ENCODE measurements around the gene VTN.
"Not testable (repeated sequence)": the region's sequence is repeated elsewhere in the genome, so short reads cannot be mapped to it uniquely, and the experiment has no call there.

The VTN gene

GRCh38 chr17:28340374-28340773, 29.7 kb downstream of the VTN start:
- H3K79me1 ChIP-seq (ENCODE audit: low read length): peaks cover 6% of the 10 kb centered on the region

DNA sequence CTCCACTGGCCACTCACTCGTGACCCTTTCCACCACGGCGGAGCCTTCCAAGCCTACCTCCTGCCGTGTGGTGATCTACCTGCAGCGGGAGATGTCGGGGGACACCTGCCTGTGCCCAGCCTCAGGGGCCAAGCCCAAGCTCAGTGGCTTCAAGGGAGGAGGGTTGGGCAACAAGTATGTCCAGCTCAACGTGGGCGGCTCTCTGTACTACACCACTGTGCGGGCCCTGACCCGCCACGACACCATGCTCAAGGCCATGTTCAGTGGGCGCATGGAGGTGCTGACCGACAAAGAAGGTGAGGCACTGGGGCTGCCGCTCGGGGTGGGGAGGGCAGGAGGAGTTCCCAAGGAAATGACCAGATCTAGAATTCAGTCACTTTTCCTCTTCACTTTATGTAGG, 30.7 kb downstream of the VTN start:
- H3K9me3 ChIP-seq (ENCODE audit: insufficient read depth, low read depth, low read length): peaks cover 2% of the 10 kb centered on the region
- H2AK5ac ChIP-seq (ENCODE audit: low read length): no peak overlapping the region
- H2BK12ac ChIP-seq (ENCODE audit: low read length): no peak overlapping the region
- no peak overlapping the region for H3K14ac ChIP-seq (ENCODE audit: low read length)
- no peak overlapping the region for H2BK120ac ChIP-seq (ENCODE audit: insufficient read depth, low read length, poor library complexity)
- peak overlapping the region; percentile 42 for H3K18ac ChIP-seq (ENCODE audit: low read length)
- peaks cover 11% of the 10 kb centered on the region for H3K79me1 ChIP-seq (ENCODE audit: low read length)
- no peak overlapping the region for H4K12ac ChIP-seq (ENCODE audit: low read depth, low read length)
- peaks cover 22% of the 10 kb centered on the region for H3K79me2 ChIP-seq (ENCODE audit: control insufficient read depth, insufficient read depth, low read length, poor library complexity)
- no peak overlapping the region for H4K91ac ChIP-seq (ENCODE audit: low read depth, low read length)
- H3K27ac ChIP-seq (ENCODE audit: low read depth, low read length): no peak overlapping the region
- no peak overlapping the region for H3K4me2 ChIP-seq (ENCODE audit: low read length)
- H3K4me1 ChIP-seq (ENCODE audit: control insufficient read depth in 1 of 2, insufficient read depth in 2 of 2, low read length in 2 of 2): peaks cover 17 to 23% of the 10 kb centered on the region in 2 experiments
- no peak overlapping the region for H3K9ac ChIP-seq (ENCODE audit: low read length)
- no peaks in the 10 kb centered on the region for H3K27me3 ChIP-seq (ENCODE audit: insufficient read depth, low read length)
- H2BK5ac ChIP-seq (ENCODE audit: low read depth, low read length, poor library complexity): no peak overlapping the region
- H3K36me3 ChIP-seq (ENCODE audit: control insufficient read depth in 1 of 2, insufficient read depth in 2 of 2, low read length in 2 of 2): peaks cover 51 to 53% of the 10 kb centered on the region in 2 experiments
- H3K4me3 ChIP-seq (ENCODE audit: low read depth, low read length): no peak overlapping the region
- WGBS (ENCODE audit: extremely low coverage, insufficient coverage, insufficient read length): no CpG with 5 or more reads among the region's 15 CpGs
- H2AFZ ChIP-seq (ENCODE audit: insufficient read depth, low read length, poor library complexity): no peak overlapping the region
- no peak overlapping the region for H4K8ac ChIP-seq (ENCODE audit: low read depth, low read length)
- no peak overlapping the region for H3K23ac ChIP-seq (ENCODE audit: low read length)
- H3K4ac ChIP-seq (ENCODE audit: low read depth, low read length): peak overlapping the region; percentile 30
- DNase-seq: no peak

More at GRCh38 chr17:28340374-28340773, 29.7 kb downstream of the VTN start:
- no peak overlapping the region for H3K18ac ChIP-seq (ENCODE audit: low read length)
- no peak for DNase-seq
- no peak overlapping the region for H3K27ac ChIP-seq (ENCODE audit: low read depth, low read length)
- no peak overlapping the region for H2BK120ac ChIP-seq (ENCODE audit: insufficient read depth, low read length, poor library complexity)
- peaks cover 13 to 19% of the 10 kb centered on the region in 2 experiments for H3K4me1 ChIP-seq (ENCODE audit: control insufficient read depth in 1 of 2, insufficient read depth in 2 of 2, low read length in 2 of 2)
- peaks cover 16% of the 10 kb centered on the region for H3K79me2 ChIP-seq (ENCODE audit: control insufficient read depth, insufficient read depth, low read length, poor library complexity)
- H2AFZ ChIP-seq (ENCODE audit: insufficient read depth, low read length, poor library complexity): no peak overlapping the region
- H3K9ac ChIP-seq (ENCODE audit: low read length): no peak overlapping the region
- H3K4ac ChIP-seq (ENCODE audit: low read depth, low read length): no peak overlapping the region
- H3K14ac ChIP-seq (ENCODE audit: low read length): no peak overlapping the region
- WGBS (ENCODE audit: extremely low coverage, insufficient coverage, insufficient read length): no CpG with 5 or more reads among the region's 6 CpGs
- no peak overlapping the region for H3K23ac ChIP-seq (ENCODE audit: low read length)
- H4K12ac ChIP-seq (ENCODE audit: low read depth, low read length): no peak overlapping the region
- no peaks in the 10 kb centered on the region for H3K27me3 ChIP-seq (ENCODE audit: insufficient read depth, low read length)
- peaks cover 2% of the 10 kb centered on the region for H3K9me3 ChIP-seq (ENCODE audit: insufficient read depth, low read depth, low read length)
- H2AK5ac ChIP-seq (ENCODE audit: low read length): no peak overlapping the region
- no peak overlapping the region for H4K91ac ChIP-seq (ENCODE audit: low read depth, low read length)
- no peak overlapping the region for H2BK12ac ChIP-seq (ENCODE audit: low read length)
- no peak overlapping the region for H3K4me3 ChIP-seq (ENCODE audit: low read depth, low read length)
- no peak overlapping the region for H2BK5ac ChIP-seq (ENCODE audit: low read depth, low read length, poor library complexity)
- no peak overlapping the region for H4K8ac ChIP-seq (ENCODE audit: low read depth, low read length)
- H3K4me2 ChIP-seq (ENCODE audit: low read length): no peak overlapping the region
- H3K36me3 ChIP-seq (ENCODE audit: control insufficient read depth in 1 of 2, insufficient read depth in 2 of 2, low read length in 2 of 2): peaks cover 58 to 62% of the 10 kb centered on the region in 2 experiments

DNA sequence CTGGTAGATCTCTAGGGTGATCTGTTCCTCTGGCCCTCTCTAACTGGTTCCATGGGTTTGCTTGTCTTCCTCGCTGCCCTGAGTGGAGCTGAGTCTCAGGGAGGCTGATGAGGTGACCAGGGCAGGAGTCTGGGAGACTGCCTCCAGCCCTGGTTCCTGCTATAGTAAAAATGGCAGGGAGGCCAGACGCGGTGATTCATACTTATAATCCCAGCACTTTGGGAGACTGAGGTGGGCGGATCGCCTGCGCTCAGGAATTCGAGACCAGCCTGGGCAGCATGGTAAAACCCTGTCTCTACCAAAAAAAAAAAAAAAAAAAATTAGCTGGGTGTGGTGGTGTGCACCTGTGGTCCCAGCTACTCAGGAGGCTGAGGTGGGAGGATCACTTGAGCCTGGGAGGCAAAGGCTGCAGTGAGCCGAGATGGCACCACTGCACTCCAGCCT, 31.3 kb downstream of the VTN start:
- not testable (repeated sequence) for H3K9ac ChIP-seq (ENCODE audit: low read length); H2BK120ac ChIP-seq (ENCODE audit: insufficient read depth, low read length, poor library complexity); H3K18ac ChIP-seq (ENCODE audit: low read length); H2BK5ac ChIP-seq (ENCODE audit: low read depth, low read length, poor library complexity); H2AK5ac ChIP-seq (ENCODE audit: low read length); H3K27me3 ChIP-seq (ENCODE audit: insufficient read depth, low read length); H3K4me2 ChIP-seq (ENCODE audit: low read length); H4K12ac ChIP-seq (ENCODE audit: low read depth, low read length); H3K23ac ChIP-seq (ENCODE audit: low read length); H3K9me3 ChIP-seq (ENCODE audit: insufficient read depth, low read depth, low read length); H2AFZ ChIP-seq (ENCODE audit: insufficient read depth, low read length, poor library complexity); H4K91ac ChIP-seq (ENCODE audit: low read depth, low read length); H2BK12ac ChIP-seq (ENCODE audit: low read length); H3K4me3 ChIP-seq (ENCODE audit: low read depth, low read length); DNase-seq; H3K14ac ChIP-seq (ENCODE audit: low read length)
- H4K8ac ChIP-seq (ENCODE audit: low read depth, low read length): peak overlapping the region; percentile 15
- no CpG with 5 or more reads among the region's 8 CpGs for WGBS (ENCODE audit: extremely low coverage, insufficient coverage, insufficient read length)
- H3K27ac ChIP-seq (ENCODE audit: low read depth, low read length): peak overlapping the region; percentile 37
- H3K4ac ChIP-seq (ENCODE audit: low read depth, low read length): peak overlapping the region; percentile 38
- H3K79me1 ChIP-seq (ENCODE audit: low read length): peaks cover 11% of the 10 kb centered on the region
- H3K79me2 ChIP-seq (ENCODE audit: control insufficient read depth, insufficient read depth, low read length, poor library complexity): peaks cover 22% of the 10 kb centered on the region
- H3K4me1 ChIP-seq (ENCODE audit: control insufficient read depth in 1 of 2, insufficient read depth in 2 of 2, low read length in 2 of 2): peaks cover 20 to 25% of the 10 kb centered on the region in 2 experiments
- H3K36me3 ChIP-seq (ENCODE audit: control insufficient read depth in 1 of 2, insufficient read depth in 2 of 2, low read length in 2 of 2): peaks cover 45 to 47% of the 10 kb centered on the region in 2 experiments

DNA sequence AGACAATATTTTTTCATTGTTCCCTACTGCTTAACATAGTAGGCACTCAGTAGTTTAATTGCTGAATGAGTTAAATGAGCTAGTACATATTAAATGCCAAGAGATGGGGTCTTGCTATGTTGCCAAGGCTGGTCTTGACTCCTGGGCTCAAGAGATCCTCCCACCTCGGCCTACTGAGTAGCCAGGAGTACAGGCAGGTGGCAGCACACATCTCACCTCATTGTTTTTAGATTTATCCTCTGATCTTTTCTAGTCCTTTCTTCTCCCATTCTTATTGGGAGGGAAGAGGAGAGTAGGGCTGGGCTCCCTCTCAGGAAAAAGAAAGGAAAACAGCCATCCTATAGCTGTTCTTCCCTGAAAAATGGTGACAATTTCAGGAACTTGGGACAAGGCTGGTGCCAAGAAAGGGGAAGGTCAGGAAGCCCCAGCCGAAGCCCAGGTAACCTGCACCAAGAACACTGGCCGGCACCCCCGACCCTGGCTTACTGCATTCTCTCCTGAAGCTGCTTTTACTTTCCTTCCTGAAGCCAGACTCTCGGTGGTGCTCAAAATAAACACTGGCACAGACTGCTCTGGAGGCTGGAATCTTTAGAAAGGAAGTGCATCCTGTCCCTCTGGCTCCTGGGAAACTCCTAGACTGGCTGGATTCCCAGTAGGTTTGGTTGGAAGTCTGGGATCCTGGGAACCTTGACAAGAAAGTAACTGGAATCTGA, 31.9 kb downstream of the VTN start:
- Histone ChIP-seq H2BK12ac (ENCODE audit: low read length) (no peak overlapping the region), H3K18ac (ENCODE audit: low read length) (no peak overlapping the region), H4K8ac (ENCODE audit: low read depth, low read length) (peak overlapping the region; percentile 15), H3K4me3 (ENCODE audit: low read depth, low read length) (no peak overlapping the region), H2BK5ac (ENCODE audit: low read depth, low read length, poor library complexity) (no peak overlapping the region), H3K14ac (ENCODE audit: low read length) (no peak overlapping the region), H3K9me3 (ENCODE audit: insufficient read depth, low read depth, low read length) (peaks cover 2% of the 10 kb centered on the region), H3K23ac (ENCODE audit: low read length) (no peak overlapping the region), H3K4me2 (ENCODE audit: low read length) (no peak overlapping the region), H4K12ac (ENCODE audit: low read depth, low read length) (no peak overlapping the region), H2AK5ac (ENCODE audit: low read length) (no peak overlapping the region), H3K36me3 (ENCODE audit: control insufficient read depth in 1 of 2, insufficient read depth in 2 of 2, low read length in 2 of 2) (peaks cover 39 to 41% of the 10 kb centered on the region in 2 experiments), H3K27me3 (ENCODE audit: insufficient read depth, low read length) (no peaks in the 10 kb centered on the region), H4K91ac (ENCODE audit: low read depth, low read length) (no peak overlapping the region), H3K79me2 (ENCODE audit: control insufficient read depth, insufficient read depth, low read length, poor library complexity) (peaks cover 22% of the 10 kb centered on the region), H3K79me1 (ENCODE audit: low read length) (peaks cover 11% of the 10 kb centered on the region), H3K4me1 (ENCODE audit: control insufficient read depth in 1 of 2, insufficient read depth in 2 of 2, low read length in 2 of 2) (peaks cover 20 to 25% of the 10 kb centered on the region in 2 experiments), H2AFZ (ENCODE audit: insufficient read depth, low read length, poor library complexity) (no peak overlapping the region), H3K4ac (ENCODE audit: low read depth, low read length) (peak overlapping the region; percentile 38), H3K9ac (ENCODE audit: low read length) (no peak overlapping the region), H2BK120ac (ENCODE audit: insufficient read depth, low read length, poor library complexity) (no peak overlapping the region), H3K27ac (ENCODE audit: low read depth, low read length) (peak overlapping the region; percentile 37)
- DNase-seq: no peak
- WGBS (ENCODE audit: extremely low coverage, insufficient coverage, insufficient read length): no CpG with 5 or more reads among the region's 5 CpGs
